T-helper 2 cell treated with Interferon-gamma antibody and Interleukin-4, amounts not matched to agents 5 μg/mL and 100 μg/mL, for 36 hours (primary cell): ENCODE data around the gene DUSP28.
A peak's percentile ranks its signal among the peaks of the same experiment; 100 is the strongest.

Source experiments
- DNase-seq: peaks from one replicate; pipeline ENCODE4 v3.0.0; 2021; ENCODE audit warnings: low spot score
- H3K27ac Mint-ChIP-seq: one replicate; pipeline ENCODE4 v1.8.0; 2021; ENCODE audit warnings: mild to moderate bottlenecking, mixed read lengths
- H3K27me3 Mint-ChIP-seq: one replicate; pipeline ENCODE4 v1.8.0; 2021; ENCODE audit warnings: low read depth, mixed read lengths
- H3K36me3 Mint-ChIP-seq: one replicate; pipeline ENCODE4 v1.8.0; 2021; ENCODE audit warnings: low read depth, mixed read lengths
- H3K4me1 Mint-ChIP-seq: one replicate; pipeline ENCODE4 v1.8.0; 2021; ENCODE audit warnings: low read depth, mixed read lengths
- H3K4me3 Mint-ChIP-seq: one replicate; pipeline ENCODE4 v1.8.0; 2022; ENCODE audit warnings: mild to moderate bottlenecking, moderate library complexity, mixed read lengths
- H3K9me3 Mint-ChIP-seq: one replicate; pipeline ENCODE4 v1.8.0; 2021; ENCODE audit warnings: mixed read lengths

DUSP28 gene

GRCh38 chr2:240604939-240605716, 45.0 kb downstream of the DUSP28 start:
- no peak for DNase-seq
- Mint-ChIP-seq H3K27ac (peak overlapping the region; percentile 49), H3K4me3 (no peak overlapping the region), H3K9me3 (no peaks in the 10 kb centered on the region), H3K27me3 (no peaks in the 10 kb centered on the region), H3K36me3 (peaks cover 9% of the 10 kb centered on the region), H3K4me1 (peaks cover 17% of the 10 kb centered on the region)

- H3K27ac Mint-ChIP-seq: no peak overlapping the region
- no peak overlapping the region for H3K4me3 Mint-ChIP-seq
- DNase-seq: no peak
- peaks cover under 1% of the 10 kb centered on the region for H3K9me3 Mint-ChIP-seq
- peaks cover 18% of the 10 kb centered on the region for H3K4me1 Mint-ChIP-seq
- H3K36me3 Mint-ChIP-seq: peaks cover 9% of the 10 kb centered on the region
- H3K27me3 Mint-ChIP-seq: no peaks in the 10 kb centered on the region
These were observed 45.9 kb downstream of the DUSP28 start for GRCh38 chr2:240605867-240606743.

DNA sequence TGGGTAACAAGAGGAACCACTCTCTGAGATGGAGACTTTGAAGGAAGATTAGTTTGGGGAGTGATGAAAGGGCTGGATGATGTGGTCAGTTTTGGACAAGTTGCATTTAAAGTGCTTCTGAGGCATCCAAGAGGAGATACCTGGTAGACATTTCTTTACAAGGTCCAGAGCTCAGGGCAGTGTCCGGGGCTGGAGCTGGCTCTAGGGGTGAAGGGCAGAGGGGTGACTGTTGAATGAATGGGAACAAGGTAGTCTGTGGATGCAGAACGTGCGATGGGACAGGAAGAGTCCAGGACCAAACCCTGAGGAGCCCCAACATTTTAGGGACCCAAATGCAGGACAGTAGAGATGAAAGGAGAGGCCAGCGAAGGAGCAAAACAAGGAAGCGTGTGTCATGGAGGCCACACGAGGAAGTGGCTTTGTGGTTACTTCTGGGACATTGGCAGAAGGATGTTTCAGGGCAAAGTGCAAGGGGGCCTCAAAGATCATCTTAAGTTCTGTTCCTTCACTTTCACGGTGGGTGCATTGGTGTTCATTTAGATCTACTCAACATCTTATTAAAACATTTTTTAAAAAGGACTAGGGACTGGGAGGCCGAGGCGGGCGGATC, 51.5 kb downstream of the DUSP28 start:
- Mint-ChIP-seq H3K4me3 (no peak overlapping the region), H3K36me3 (peaks cover 27% of the 10 kb centered on the region), H3K9me3 (peaks cover 5% of the 10 kb centered on the region), H3K4me1 (peaks cover 22% of the 10 kb centered on the region), H3K27ac (no peak overlapping the region), H3K27me3 (no peaks in the 10 kb centered on the region)
- peak; percentile 40 for DNase-seq
